Activated CD8-positive, alpha-beta T cell treated with anti-CD3 and anti-CD28 coated beads, Interleukin-2, amount 10 ng/mL, durations not matched to agents 7 days and 5 days (primary cell): ENCODE data around the gene NCKAP5. TPM values are rescaled to one million over a fixed set of nuclear protein-coding genes. Genes with fewer than 3 reads are reported as not detected.

ENCODE experiments used
- ATAC-seq: fragments of 150-1000 bp; cut with Tn5 transposase; one replicate; pipeline ENCODE4 v1.10.0; 2021; ENCODE audit warnings: moderate library complexity
- CTCF ChIA-PET: fragments of 350-600 bp; sonication (Branson Sonifier 250); formaldehyde crosslinking; loops from one replicate; lab custom pipeline; 2021; ENCODE audit warnings: antibody characterized with exemption; lab: Charles Lee
- POLR2A ChIA-PET: fragments of 350-600 bp; sonication (Branson Sonifier 250); formaldehyde crosslinking; loops from one replicate; lab custom pipeline; 2021; ENCODE audit warnings: antibody characterized with exemption; lab: Charles Lee
- DNase-seq: peaks from one replicate; pipeline ENCODE4 v3.0.0-alpha.2; 2020
- H3K27ac Mint-ChIP-seq: one replicate; pipeline ENCODE4 v1.8.0; 2021; ENCODE audit warnings: mild to moderate bottlenecking, mixed read lengths
- H3K27me3 Mint-ChIP-seq: one replicate; pipeline ENCODE4 v1.8.0; 2021; ENCODE audit warnings: low read depth, mixed read lengths
- H3K36me3 Mint-ChIP-seq: one replicate; pipeline ENCODE4 v1.8.0; 2021; ENCODE audit warnings: low read depth, mixed read lengths
- H3K4me1 Mint-ChIP-seq: one replicate; pipeline ENCODE4 v1.8.0; 2021; ENCODE audit warnings: low read depth, mixed read lengths
- H3K4me3 Mint-ChIP-seq: one replicate; pipeline ENCODE4 v1.8.0; 2021; ENCODE audit warnings: mild to moderate bottlenecking, mixed read lengths
- H3K9me3 Mint-ChIP-seq: one replicate; pipeline ENCODE4 v1.8.0; 2022; ENCODE audit warnings: mixed read lengths; ENCODE audit not compliant: insufficient read depth
- total RNA-seq, 2 experiments: library from RNA; stranded (reverse); gene quantifications; one replicate each; pipeline ENCODE4 v1.2.3, GENCODE V29; 2021

The NCKAP5 gene
- total RNA-seq, 2 experiments from 2014 or later: not detected

GRCh38 chr2:133571249-133571648, 3.0 kb upstream of the NCKAP5 start:
- no peaks in the 10 kb centered on the region for H3K9me3 Mint-ChIP-seq
- no peak for ATAC-seq
- H3K4me1 Mint-ChIP-seq: no peaks in the 10 kb centered on the region
- no peak overlapping the region for H3K27ac Mint-ChIP-seq
- no peaks in the 10 kb centered on the region for H3K36me3 Mint-ChIP-seq
- DNase-seq: no peak
- ChIA-PET CTCF (no interaction called here), POLR2A (no interaction called here)
- H3K4me3 Mint-ChIP-seq: no peak overlapping the region
- H3K27me3 Mint-ChIP-seq: peaks cover 19% of the 10 kb centered on the region

- no peak overlapping the region for H3K27ac Mint-ChIP-seq
- POLR2A ChIA-PET: no interaction called here
- no peaks in the 10 kb centered on the region for H3K9me3 Mint-ChIP-seq
- ATAC-seq (no peak), DNase-seq (no peak)
- H3K4me3 Mint-ChIP-seq: no peak overlapping the region
- CTCF ChIA-PET: no interaction called here
- H3K4me1 Mint-ChIP-seq: no peaks in the 10 kb centered on the region
- no peaks in the 10 kb centered on the region for H3K36me3 Mint-ChIP-seq
- H3K27me3 Mint-ChIP-seq: peaks cover 19% of the 10 kb centered on the region
These were observed 2.3 kb upstream of the NCKAP5 start for GRCh38 chr2:133570542-133570941.

DNA sequence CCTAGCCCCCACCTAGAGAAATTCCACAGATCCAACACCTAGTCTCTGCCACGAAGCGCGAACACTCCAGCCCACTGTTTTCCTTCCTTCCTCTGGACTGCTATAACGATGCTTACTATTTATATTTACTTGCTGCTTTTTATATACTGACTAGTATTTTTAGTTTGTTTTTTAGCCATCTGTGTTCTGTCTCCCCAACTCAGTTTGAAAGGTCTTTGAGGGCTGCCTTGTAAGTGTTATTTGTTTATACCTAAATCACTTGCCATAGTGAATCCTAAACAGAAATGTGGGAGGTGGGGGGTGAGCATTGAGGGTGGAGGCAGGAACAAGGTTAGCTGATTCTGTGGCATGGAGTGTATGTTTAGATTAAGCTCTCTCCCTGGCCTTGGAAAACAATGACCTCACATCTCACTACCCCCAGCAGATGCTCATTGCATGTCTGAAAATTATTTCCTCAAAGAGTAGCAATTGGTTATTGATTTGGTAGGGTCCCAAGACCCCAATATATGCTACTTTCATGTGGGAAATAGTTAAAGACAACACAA, 1.1 kb upstream of the NCKAP5 start:
- CTCF ChIA-PET: no interaction called here

GRCh38 chr2:133568598-133568997, 335 bp upstream of the NCKAP5 start:
- no peaks in the 10 kb centered on the region for H3K9me3 Mint-ChIP-seq
- H3K27me3 Mint-ChIP-seq: peaks cover 19% of the 10 kb centered on the region
- no peak overlapping the region for H3K27ac Mint-ChIP-seq
- H3K4me3 Mint-ChIP-seq: no peak overlapping the region
- DNase-seq: no peak
- POLR2A ChIA-PET: no interaction called here
- CTCF ChIA-PET: interaction anchor here (1.7 kb wide), 1 partner anchor 12 kb away, joined by 4 read pairs; no protein-coding TSS in a partner anchor
- no peak for ATAC-seq
- H3K36me3 Mint-ChIP-seq: no peaks in the 10 kb centered on the region
- H3K4me1 Mint-ChIP-seq: no peaks in the 10 kb centered on the region

More for the DNA sequence above, 1.1 kb upstream of the NCKAP5 start:
- Mint-ChIP-seq H3K4me1 (no peaks in the 10 kb centered on the region), H3K27ac (no peak overlapping the region), H3K4me3 (no peak overlapping the region), H3K27me3 (peaks cover 19% of the 10 kb centered on the region), H3K9me3 (no peaks in the 10 kb centered on the region), H3K36me3 (no peaks in the 10 kb centered on the region)
- ATAC-seq (no peak), DNase-seq (no peak)
- POLR2A ChIA-PET: no interaction called here

GRCh38 chr2:133562558-133562957, 5.7 kb downstream of the NCKAP5 start:
- H3K27ac Mint-ChIP-seq: no peak overlapping the region
- DNase-seq: no peak
- ChIA-PET POLR2A (no interaction called here), CTCF (no interaction called here)
- H3K4me1 Mint-ChIP-seq: no peaks in the 10 kb centered on the region
- H3K36me3 Mint-ChIP-seq: no peaks in the 10 kb centered on the region
- ATAC-seq: no peak
- no peaks in the 10 kb centered on the region for H3K9me3 Mint-ChIP-seq
- H3K27me3 Mint-ChIP-seq: peaks cover 3% of the 10 kb centered on the region
- no peak overlapping the region for H3K4me3 Mint-ChIP-seq

GRCh38 chr2:133561045-133561852, 7.0 kb downstream of the NCKAP5 start:
- H3K27ac Mint-ChIP-seq: no peak overlapping the region
- no peaks in the 10 kb centered on the region for H3K27me3 Mint-ChIP-seq
- H3K36me3 Mint-ChIP-seq: no peaks in the 10 kb centered on the region
- H3K4me1 Mint-ChIP-seq: no peaks in the 10 kb centered on the region
- H3K9me3 Mint-ChIP-seq: no peaks in the 10 kb centered on the region
- DNase-seq: no peak
- POLR2A ChIA-PET: no interaction called here
- H3K4me3 Mint-ChIP-seq: no peak overlapping the region
- CTCF ChIA-PET: interaction anchor here (1.0 kb wide), 1 partner anchor 42 kb away, joined by 3 read pairs; no protein-coding TSS in a partner anchor
- no peak for ATAC-seq

GRCh38 chr2:133557614-133558013, 10.6 kb downstream of the NCKAP5 start:
- POLR2A ChIA-PET: no interaction called here
- Mint-ChIP-seq H3K36me3 (no peaks in the 10 kb centered on the region), H3K27ac (no peak overlapping the region), H3K9me3 (no peaks in the 10 kb centered on the region), H3K4me1 (no peaks in the 10 kb centered on the region), H3K27me3 (no peaks in the 10 kb centered on the region), H3K4me3 (no peak overlapping the region)
- CTCF ChIA-PET: no interaction called here
- DNase-seq (no peak), ATAC-seq (no peak)

- ChIA-PET CTCF (no interaction called here), POLR2A (no interaction called here)
- no peak overlapping the region for H3K4me3 Mint-ChIP-seq
- DNase-seq (no peak), ATAC-seq (no peak)
- H3K9me3 Mint-ChIP-seq: no peaks in the 10 kb centered on the region
- H3K27me3 Mint-ChIP-seq: no peaks in the 10 kb centered on the region
- H3K36me3 Mint-ChIP-seq: no peaks in the 10 kb centered on the region
- no peak overlapping the region for H3K27ac Mint-ChIP-seq
- no peaks in the 10 kb centered on the region for H3K4me1 Mint-ChIP-seq
These were observed 14.3 kb downstream of the NCKAP5 start for GRCh38 chr2:133553838-133554408.

GRCh38 chr2:133553251-133553650, 15.0 kb downstream of the NCKAP5 start:
- Mint-ChIP-seq H3K27me3 (no peaks in the 10 kb centered on the region), H3K9me3 (no peaks in the 10 kb centered on the region), H3K36me3 (no peaks in the 10 kb centered on the region), H3K4me3 (no peak overlapping the region), H3K4me1 (no peaks in the 10 kb centered on the region), H3K27ac (no peak overlapping the region)
- POLR2A ChIA-PET: no interaction called here
- CTCF ChIA-PET: no interaction called here
- DNase-seq: no peak
- ATAC-seq: no peak

DNA sequence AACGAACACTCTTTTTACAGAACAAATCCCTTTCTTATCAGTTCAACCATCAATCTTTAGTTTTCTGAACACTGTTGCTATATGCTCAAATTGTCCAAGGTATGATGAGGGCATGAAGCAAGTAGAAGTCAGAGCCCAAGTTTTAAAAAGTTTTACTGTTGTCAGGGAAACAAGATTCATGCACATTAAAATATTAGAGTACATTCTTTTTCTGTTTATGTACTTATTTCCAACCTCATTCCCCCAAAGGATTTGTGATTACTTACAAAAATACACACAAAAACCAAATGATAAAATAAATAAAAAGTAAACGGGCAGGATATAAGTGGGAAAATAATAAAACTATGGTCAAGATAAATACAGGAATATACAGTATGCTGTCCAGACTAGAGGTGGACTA, 15.4 kb downstream of the NCKAP5 start:
- no peak overlapping the region for H3K4me3 Mint-ChIP-seq
- no peaks in the 10 kb centered on the region for H3K9me3 Mint-ChIP-seq
- H3K4me1 Mint-ChIP-seq: no peaks in the 10 kb centered on the region
- POLR2A ChIA-PET: no interaction called here
- H3K27ac Mint-ChIP-seq: no peak overlapping the region
- CTCF ChIA-PET: no interaction called here
- ATAC-seq: no peak
- H3K27me3 Mint-ChIP-seq: no peaks in the 10 kb centered on the region
- H3K36me3 Mint-ChIP-seq: no peaks in the 10 kb centered on the region
- no peak for DNase-seq

DNA sequence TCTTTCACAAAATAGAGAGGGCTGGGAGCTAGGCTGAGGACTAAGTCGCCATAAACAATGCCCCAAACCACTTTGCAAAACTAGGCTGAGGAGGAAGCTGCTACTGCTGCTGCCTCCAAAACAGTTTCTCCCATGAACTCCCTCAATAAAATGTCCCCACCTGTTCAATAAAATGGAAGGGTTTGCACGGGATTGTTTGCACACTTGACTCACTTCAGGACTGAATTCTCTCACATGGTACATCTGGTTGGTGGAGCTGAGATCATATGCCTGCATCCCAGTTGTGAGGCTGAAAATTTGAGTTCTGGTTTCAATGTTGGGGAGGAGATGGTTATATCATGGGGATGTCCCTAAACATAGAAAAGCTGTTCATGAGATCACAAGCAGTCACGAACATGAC, 26.5 kb downstream of the NCKAP5 start:
- Mint-ChIP-seq H3K4me3 (no peak overlapping the region), H3K36me3 (no peaks in the 10 kb centered on the region), H3K27ac (no peak overlapping the region), H3K27me3 (no peaks in the 10 kb centered on the region), H3K4me1 (no peaks in the 10 kb centered on the region), H3K9me3 (peaks cover 3% of the 10 kb centered on the region)
- DNase-seq (no peak), ATAC-seq (no peak)
- CTCF ChIA-PET: interaction anchor here (1.1 kb wide), 1 partner anchor 238 kb away, joined by 3 read pairs; no protein-coding TSS in a partner anchor
- POLR2A ChIA-PET: no interaction called here

DNA sequence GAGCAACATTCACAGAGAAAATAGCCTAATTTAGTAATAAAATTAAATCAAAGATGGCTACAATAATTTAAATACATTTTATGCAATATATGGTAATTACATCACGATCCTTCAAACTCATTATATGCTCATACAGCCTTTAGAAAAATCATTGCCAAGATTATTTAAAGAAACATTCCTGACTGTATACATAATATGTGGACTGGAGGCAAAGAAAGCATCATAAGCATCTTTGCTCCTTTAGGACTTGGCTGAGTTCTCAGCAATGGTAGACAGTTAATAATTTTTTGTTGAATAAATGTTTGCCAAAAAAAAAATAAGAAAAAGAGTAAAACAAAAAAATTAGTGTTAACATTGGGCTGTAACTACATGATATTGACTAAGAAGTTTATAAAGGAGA, 26.9 kb downstream of the NCKAP5 start:
- H3K36me3 Mint-ChIP-seq: no peaks in the 10 kb centered on the region
- no peaks in the 10 kb centered on the region for H3K4me1 Mint-ChIP-seq
- no peak overlapping the region for H3K4me3 Mint-ChIP-seq
- ChIA-PET POLR2A (no interaction called here), CTCF (interaction anchor here (1.1 kb wide), 1 partner anchor 238 kb away, joined by 3 read pairs; no protein-coding TSS in a partner anchor)
- H3K9me3 Mint-ChIP-seq: peaks cover 3% of the 10 kb centered on the region
- no peak for ATAC-seq
- H3K27me3 Mint-ChIP-seq: no peaks in the 10 kb centered on the region
- no peak for DNase-seq
- H3K27ac Mint-ChIP-seq: no peak overlapping the region
